GM19099 (cell line): Measurements from ENCODE around the gene TEDC1.

Experiments
- POLR2A ChIP-seq: IDR thresholded peaks from 3 replicates; pipeline ENCODE4 v1.6.1; 2011; ENCODE audit warnings: low read depth; ENCODE audit not compliant: insufficient read length; ENCODE audit errors: extremely low read depth

The TEDC1 gene

DNA sequence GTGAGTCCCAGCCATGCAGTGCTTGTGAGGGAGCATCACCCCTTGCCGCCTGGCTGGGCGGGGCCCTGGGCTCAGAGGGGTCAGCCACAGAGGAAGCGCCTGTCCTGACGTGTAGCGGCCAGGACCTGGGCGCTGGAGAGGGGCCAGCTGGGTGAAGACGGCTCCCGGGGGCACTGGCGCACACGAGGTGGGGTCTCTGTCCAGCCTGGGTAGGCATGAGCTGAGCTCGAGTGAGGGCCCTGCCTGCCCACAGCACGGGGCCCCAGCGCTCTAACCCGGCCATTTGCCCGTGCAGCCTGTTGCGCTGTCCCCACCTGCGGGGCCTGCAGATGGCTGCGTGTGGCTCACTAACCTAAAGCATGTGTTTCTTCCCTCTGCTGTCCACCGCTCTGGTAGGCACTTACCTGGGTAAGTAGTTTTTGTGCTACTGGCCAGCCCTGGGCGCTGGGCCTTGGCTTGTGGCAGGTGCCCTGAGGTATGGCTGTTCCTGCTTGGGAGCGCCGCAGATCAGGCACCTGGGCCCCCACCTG lies 23.0 kb upstream of the TEDC1 start:
- no peak for TF ChIP-seq POLR2A

- no peak for TF ChIP-seq POLR2A
Measured at GRCh38 chr14:105468621-105469241, 22.3 kb upstream of the TEDC1 start.

- no peak for TF ChIP-seq POLR2A
Measured at GRCh38 chr14:105469456-105470349, 21.3 kb upstream of the TEDC1 start.

GRCh38 chr14:105470350-105471296 lies 20.4 kb upstream of the TEDC1 start:
- TF ChIP-seq POLR2A, result no peak

GRCh38 chr14:105471297-105471821 lies 19.7 kb upstream of the TEDC1 start:
- no peak for TF ChIP-seq POLR2A

- TF ChIP-seq POLR2A, result no peak
Measured at GRCh38 chr14:105471823-105472485, 19.1 kb upstream of the TEDC1 start.

GRCh38 chr14:105472486-105472991 lies 18.5 kb upstream of the TEDC1 start:
- no peak for TF ChIP-seq POLR2A

GRCh38 chr14:105473033-105473676 lies 17.9 kb upstream of the TEDC1 start:
- TF ChIP-seq POLR2A, result no peak

DNA sequence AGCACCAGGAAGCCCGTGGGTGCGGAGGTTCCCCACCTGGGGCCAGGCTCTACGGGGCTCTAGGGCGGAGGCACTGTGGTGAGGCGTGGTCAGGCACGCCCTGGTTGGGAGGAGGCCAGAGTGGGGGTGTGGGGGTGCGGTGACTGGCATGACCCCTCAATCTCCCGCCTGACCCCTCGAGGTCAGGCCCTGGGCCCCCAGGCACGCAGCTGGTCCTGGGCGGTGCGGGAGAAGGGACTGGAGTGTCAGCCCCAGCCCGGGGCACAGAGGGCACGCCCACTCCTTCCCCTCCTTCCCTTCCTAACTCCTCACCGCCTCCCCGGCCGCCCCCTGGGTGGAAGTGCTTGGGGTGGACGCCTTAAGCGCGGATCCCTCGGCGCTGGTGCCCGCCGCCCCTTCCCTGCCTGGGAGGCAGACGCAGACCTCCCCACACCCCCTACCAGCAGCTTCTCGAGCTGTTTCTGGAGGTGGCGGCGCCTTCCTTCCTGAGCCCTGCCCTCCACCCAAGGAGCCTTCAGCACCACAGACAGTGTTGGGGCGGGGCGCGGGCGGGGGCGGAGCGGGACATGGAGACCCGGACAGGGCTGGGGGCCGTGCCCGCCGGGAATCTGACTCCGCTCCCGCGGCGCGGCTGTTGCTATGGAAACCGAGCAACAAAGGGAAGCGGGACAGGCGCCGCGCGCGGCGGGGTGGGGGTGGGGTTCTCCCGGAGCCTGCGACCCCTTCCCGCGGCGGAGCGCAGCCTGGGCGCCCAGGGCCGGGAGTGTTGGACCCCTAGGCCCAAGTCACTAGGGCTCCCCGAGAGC lies 17.2 kb upstream of the TEDC1 start:
- TF ChIP-seq POLR2A, result no peak

GRCh38 chr14:105474483-105475268 lies 16.4 kb upstream of the TEDC1 start, which contains the start of gene CRIP2:
Gene CRIP2 (plus strand): TSS chr14:105474821. CDS start chr14:105474863, 42 bp downstream.
- no peak for TF ChIP-seq POLR2A

DNA sequence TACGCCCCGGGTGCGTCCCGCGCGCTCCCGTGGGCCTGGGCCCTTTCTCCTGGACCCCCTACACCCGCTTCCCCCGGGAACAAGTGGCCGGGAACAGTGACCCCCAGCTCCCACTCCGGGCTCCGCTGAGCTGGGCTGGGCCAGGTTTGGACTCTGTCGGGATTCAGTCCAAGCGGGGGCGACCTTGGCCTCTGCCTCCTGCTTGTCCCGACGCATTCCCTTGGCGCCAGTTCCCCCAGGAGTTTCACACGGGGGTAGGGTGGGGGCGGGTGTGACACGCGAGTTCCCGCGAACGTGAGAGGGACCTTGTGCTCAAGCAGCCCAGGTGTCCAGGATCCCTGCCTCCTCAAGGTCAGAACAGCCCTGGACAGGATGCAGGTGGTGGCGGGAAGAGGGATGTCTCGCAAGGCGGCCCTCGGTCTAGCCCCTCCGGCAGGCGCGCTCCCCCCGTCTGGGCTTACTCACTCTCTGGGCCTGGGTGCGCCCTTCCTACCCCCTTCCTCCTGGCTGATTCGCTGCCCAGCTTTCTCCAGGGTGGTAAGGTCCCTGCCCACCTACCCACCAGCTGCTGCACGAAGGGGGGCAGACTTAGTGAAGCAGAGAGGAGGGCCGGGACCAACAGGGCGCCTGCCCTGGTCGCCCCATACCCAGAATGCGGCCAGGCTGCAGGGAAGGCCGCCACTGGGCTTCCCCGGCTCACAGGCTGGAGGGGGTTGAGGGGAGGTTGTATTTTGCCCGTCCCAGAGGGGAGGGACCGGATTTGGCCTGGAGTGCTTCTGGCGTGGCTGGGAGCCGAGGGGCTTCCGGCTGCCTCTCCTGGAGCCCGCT lies 15.6 kb upstream of the TEDC1 start:
- no peak for TF ChIP-seq POLR2A
